Measurements from ENCODE around the gene VAMP3. TPM values are rescaled to one million over a fixed set of nuclear protein-coding genes. Genes with fewer than 3 reads are reported as not detected.

Gene VAMP3, protein sequence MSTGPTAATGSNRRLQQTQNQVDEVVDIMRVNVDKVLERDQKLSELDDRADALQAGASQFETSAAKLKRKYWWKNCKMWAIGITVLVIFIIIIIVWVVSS
- total RNA-seq (2011; cell fraction: chromatin; rRNA removed; ENCODE audit: low replicate concordance) = 24.9 and 56.1 TPM in 2 replicates
- total RNA-seq (2011; cell fraction: nucleolus; rRNA removed) = 24.0 and 34.6 TPM in 2 replicates
- 40.5 and 49.5 TPM in 2 replicates for total RNA-seq (2011; cell fraction: nucleoplasm; rRNA removed)
- total RNA-seq (2014; rRNA removed) (31.9 and 39.4 TPM in 2 replicates), total RNA-seq (2014; rRNA removed; fragmentation: Illumina TruSeq; extraction: Trizol) (58.0 and 64.7 TPM in 2 replicates), total RNA-seq (2015; rRNA removed; fragmentation: Illumina TruSeq; extraction: Trizol) (53.9 and 61.4 TPM in 2 replicates), total RNA-seq (2021) (47.5 and 48.3 TPM in 2 replicates), polyA plus RNA-seq (2011; rRNA removed) (68.8 and 71.3 TPM in 2 replicates), polyA plus RNA-seq (2014; fragmentation: Illumina TruSeq; extraction: Trizol) (52.3 and 61.3 TPM in 2 replicates), polyA plus RNA-seq (2014; fragmentation: Nextera tagmentation; extraction: Ambion mirVana) (10 to 100 TPM; 27.1 to 43.2 TPM), polyA plus RNA-seq (2014; rRNA removed) (39.1 and 45.2 TPM in 2 replicates), polyA minus RNA-seq (2011; rRNA and poly(A)+ RNA removed) (51.4 and 53.4 TPM in 2 replicates), Bru-seq, nascent RNA (percentile 91 among the genes with signal in this experiment), BruChase-seq, experiment 1, labeled RNA remaining after a 2-hour chase (percentile 97 among the genes with signal in this experiment), BruChase-seq, experiment 2, labeled RNA remaining after a 6-hour chase (percentile 98 among the genes with signal in this experiment)
- polyA plus RNA-seq (2011; cell fraction: cytosol; rRNA removed) = 22.2 and 44.4 TPM in 2 replicates
- 30.6 and 47.7 TPM in 2 replicates for polyA plus RNA-seq (2011; cell fraction: nucleus; rRNA removed)
- polyA plus RNA-seq (2012) = 34.8 and 38.3 TPM in 2 replicates
- polyA minus RNA-seq (2011; cell fraction: cytosol; rRNA and poly(A)+ RNA removed) = 27.1 and 29.0 TPM in 2 replicates
- 13.9 and 26.5 TPM in 2 replicates for polyA minus RNA-seq (2011; cell fraction: nucleus; rRNA and poly(A)+ RNA removed)
- long read RNA-seq, experiment 1, transcript VAMP3-202 (5 exons, 954 nt) = minor isoform, 19 of 175 reads
- long read RNA-seq, experiment 1, transcript VAMP3-201 (5 exons, 2,205 nt) = major isoform, 67 of 175 reads
- long read RNA-seq, experiment 1, partial matches to known transcripts = 27 of 175 reads
- long read RNA-seq, experiment 1, other reads (novel, unspliced or antisense) = 62 of 175 reads
- long read RNA-seq, experiment 2, transcript VAMP3-201 (5 exons, 2,205 nt) = major isoform, 20 of 69 reads
- long read RNA-seq, experiment 2, partial matches to known transcripts = 5 of 69 reads
- long read RNA-seq, experiment 2, other reads (novel, unspliced or antisense) = 43 of 69 reads
- long read RNA-seq, experiment 3, transcript VAMP3-201 (5 exons, 2,205 nt) = major isoform, 30 of 38 reads
- long read RNA-seq, experiment 3, partial matches to known transcripts = 3 of 38 reads
- long read RNA-seq, experiment 3, other reads (novel, unspliced or antisense) = 3 of 38 reads

DNA sequence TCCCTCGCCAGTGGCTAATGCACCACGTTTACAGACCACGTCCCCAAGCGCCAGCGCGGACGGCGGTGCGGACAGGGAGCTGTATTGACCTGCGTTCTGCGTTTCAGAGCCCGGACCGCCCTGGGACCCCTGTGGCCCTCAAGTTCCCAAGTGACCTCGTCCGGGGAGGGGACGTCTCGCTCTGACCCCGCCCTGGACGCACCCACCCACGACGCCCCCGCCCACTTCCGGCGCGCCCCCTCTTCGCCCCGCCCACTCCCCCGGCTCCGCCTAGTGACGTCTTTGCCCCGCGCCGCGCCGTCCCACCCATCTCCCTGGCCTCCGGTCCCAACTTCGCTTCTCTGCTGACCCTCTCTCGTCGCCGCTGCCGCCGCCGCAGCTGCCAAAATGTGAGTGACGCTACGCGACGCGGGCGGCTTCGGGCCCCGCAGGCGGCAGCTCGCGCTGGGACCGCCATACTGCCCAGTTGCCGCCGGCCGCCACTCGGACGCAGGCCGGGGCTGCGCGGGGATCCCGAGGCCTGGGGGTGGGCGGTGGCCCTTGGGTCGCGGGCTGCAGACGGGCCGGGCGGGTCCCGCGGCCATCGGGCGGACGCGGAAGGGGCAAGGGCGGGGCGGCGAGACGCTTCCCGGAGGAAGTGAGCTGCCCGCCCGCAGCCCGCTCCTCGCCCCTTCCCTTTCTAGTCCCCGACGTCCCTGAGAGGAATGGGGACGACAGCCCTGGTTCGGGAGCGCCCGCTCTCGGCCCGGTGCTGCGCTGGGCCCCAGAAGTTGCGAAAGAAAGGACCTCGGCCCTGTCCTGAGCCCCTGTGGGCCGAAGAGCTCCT lies at the start of gene VAMP3:
VAMP3 (plus strand) TSS at position 300 of the 826 bp plus-strand sequence; CDS start at position 388, 88 bp downstream.
- peak within 1 kb of the TSS; percentile 94 for H2AFZ ChIP-seq (ENCODE audit: low read depth, low read length)
- TF ChIP-seq MXI1 (IDR thresholded peaks at IDR 0.05; ENCODE audit: low read depth, low read length) (peak; percentile 16; the same call in 1 of the 2 replicates), HMGN3 (IDR thresholded peaks at IDR 0.05; ENCODE audit: borderline replicate concordance, extremely low read depth, insufficient read length, low read depth, low read length) (peak; percentile 67), SP1 (CRISPR knock-in tag; IDR thresholded peaks at IDR 0.05) (peak; percentile 86), SIN3B (IDR thresholded peaks at IDR 0.05; ENCODE audit: low read depth) (peak; percentile 97), SRF (CRISPR knock-in tag; IDR thresholded peaks at IDR 0.05) (peak in 1 of 2 experiments; percentile 69; a peak in 2 of 4 replicates), BMI1 (IDR thresholded peaks at IDR 0.05; ENCODE audit: low read length) (no peak), FOXP1 (CRISPR knock-in tag; IDR thresholded peaks at IDR 0.05) (peak; percentile 11; the same call in 1 of the 2 replicates)
- TF ChIP-seq, protein P1, sequence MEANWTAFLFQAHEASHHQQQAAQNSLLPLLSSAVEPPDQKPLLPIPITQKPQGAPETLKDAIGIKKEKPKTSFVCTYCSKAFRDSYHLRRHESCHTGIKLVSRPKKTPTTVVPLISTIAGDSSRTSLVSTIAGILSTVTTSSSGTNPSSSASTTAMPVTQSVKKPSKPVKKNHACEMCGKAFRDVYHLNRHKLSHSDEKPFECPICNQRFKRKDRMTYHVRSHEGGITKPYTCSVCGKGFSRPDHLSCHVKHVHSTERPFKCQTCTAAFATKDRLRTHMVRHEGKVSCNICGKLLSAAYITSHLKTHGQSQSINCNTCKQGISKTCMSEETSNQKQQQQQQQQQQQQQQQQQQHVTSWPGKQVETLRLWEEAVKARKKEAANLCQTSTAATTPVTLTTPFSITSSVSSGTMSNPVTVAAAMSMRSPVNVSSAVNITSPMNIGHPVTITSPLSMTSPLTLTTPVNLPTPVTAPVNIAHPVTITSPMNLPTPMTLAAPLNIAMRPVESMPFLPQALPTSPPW (CRISPR knock-in tag; IDR thresholded peaks at IDR 0.05) = peak; percentile 76
- TF ChIP-seq, protein P2, sequence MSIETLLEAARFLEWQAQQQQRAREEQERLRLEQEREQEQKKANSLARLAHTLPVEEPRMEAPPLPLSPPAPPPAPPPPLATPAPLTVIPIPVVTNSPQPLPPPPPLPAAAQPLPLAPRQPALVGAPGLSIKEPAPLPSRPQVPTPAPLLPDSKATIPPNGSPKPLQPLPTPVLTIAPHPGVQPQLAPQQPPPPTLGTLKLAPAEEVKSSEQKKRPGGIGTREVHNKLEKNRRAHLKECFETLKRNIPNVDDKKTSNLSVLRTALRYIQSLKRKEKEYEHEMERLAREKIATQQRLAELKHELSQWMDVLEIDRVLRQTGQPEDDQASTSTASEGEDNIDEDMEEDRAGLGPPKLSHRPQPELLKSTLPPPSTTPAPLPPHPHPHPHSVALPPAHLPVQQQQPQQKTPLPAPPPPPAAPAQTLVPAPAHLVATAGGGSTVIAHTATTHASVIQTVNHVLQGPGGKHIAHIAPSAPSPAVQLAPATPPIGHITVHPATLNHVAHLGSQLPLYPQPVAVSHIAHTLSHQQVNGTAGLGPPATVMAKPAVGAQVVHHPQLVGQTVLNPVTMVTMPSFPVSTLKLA (conservative IDR thresholded peaks at IDR 0.05) = peak; percentile 60 to 80; a peak in 3 of 4 replicates

More for the DNA sequence above, at the start of gene VAMP3:
- Histone ChIP-seq H3K9me1 (ENCODE audit: control insufficient read depth, insufficient read depth, low read length) (no peaks in the 10 kb centered on the region), H3K27me3 (ENCODE audit: control insufficient read depth in 2 of 2, insufficient read depth in 2 of 2, low read length in 2 of 2) (peaks cover 0 to 4% of the 10 kb centered on the region in 2 experiments; a peak in 2 of 5 replicates), H3K4me2 (ENCODE audit: insufficient read depth, low read length) (peak within 1 kb of the TSS; percentile 99), H3K79me2 (ENCODE audit: control insufficient read depth, insufficient read depth, low read length) (peaks cover 40% of the 10 kb centered on the region), H3K9me3 (replicated peaks; ENCODE audit: control insufficient read depth, insufficient read depth, low read depth, low read length) (no peaks in the 10 kb centered on the region), H3K9ac (ENCODE audit: insufficient read depth in 1 of 2, low read depth in 2 of 2, low read length in 2 of 2) (peak within 1 kb of the TSS; percentile 82 to 93), H3K4me1 (replicated peaks in 1 of 2; ENCODE audit: control insufficient read depth in 2 of 2, insufficient read depth in 2 of 2, low read length in 2 of 2) (peaks cover 9 to 17% of the 10 kb centered on the region in 2 experiments), H4K20me1 (replicated peaks; ENCODE audit: control insufficient read depth, insufficient read depth, low read length) (no peaks in the 10 kb centered on the region), H3K4me3 (peak within 1 kb of the TSS; percentile 90), H3K36me3 (ENCODE audit: control insufficient read depth, insufficient read depth, low read length) (peaks cover 25% of the 10 kb centered on the region), H3K27ac (ENCODE audit: extremely low read depth, low read depth, low read length) (peak within 1 kb of the TSS; percentile 82)
- ChIA-PET CTCF (ENCODE audit: low intra/inter-chr PET ratio) (no interaction called here), POLR2A (interaction anchor here (0.6 to 1.4 kb wide), 6 partner anchors 10 to 105 kb away, joined by 3 to 5 read pairs (median 4); no protein-coding TSS in a partner anchor)
- in situ Hi-C loops (cut with MboI) = no loop called here
- BruUV-seq (replicated peaks) = no TSS peak
- no peak for FAIRE-seq
- ATAC-seq = peak; percentile 91
- intact Hi-C loops (cut with micrococcal nuclease) = no loop called here
- WGBS (ENCODE audit: insufficient coverage, low coverage, missing lambda C conversion rate) = 2% methylated on average over 65 of the region's 97 CpGs
- DNase-seq (ENCODE audit: extremely low read depth in 1 of 4, low spot score in 3 of 4) = peak; percentile 90 to 99 (median 99)
